Upper lobe of right lung (tissue), 1 donor: ENCODE results near the gene CAPN10. TPM values are rescaled to one million over a fixed set of nuclear protein-coding genes. Genes with fewer than 3 reads are reported as not detected.

Source experiments
- ATAC-seq: fragments of 200-7000 bp; cut with Tn5 transposase; one replicate; pipeline ENCODE4 v1.9.1; 2020; ENCODE audit warnings: mild to moderate bottlenecking, moderate library complexity
- DNase-seq: peaks from one replicate; pipeline ENCODE4 v3.0.0-alpha.2; 2020
- H3K27ac ChIP-seq: fragments of 200-600 bp; one replicate; pipeline ENCODE4 v1.8.0; 2022
- H3K27me3 ChIP-seq: fragments of 200-600 bp; one replicate; pipeline ENCODE4 v1.8.0; 2022; ENCODE audit warnings: mild to moderate bottlenecking
- H3K36me3 ChIP-seq: fragments of 200-600 bp; one replicate; pipeline ENCODE4 v1.8.0; 2022
- H3K4me1 ChIP-seq: fragments of 200-600 bp; one replicate; pipeline ENCODE4 v1.8.0; 2022
- H3K4me3 ChIP-seq: fragments of 200-600 bp; one replicate; pipeline ENCODE4 v1.8.0; 2022; ENCODE audit warnings: mild to moderate bottlenecking
- H3K9me3 ChIP-seq: fragments of 200-600 bp; one replicate; pipeline ENCODE4 v1.8.0; 2022
- intact Hi-C: fragments of 100-400 bp; cut with DNase I; formaldehyde crosslinking; loops from one replicate; pipeline ENCODE4 v1.11.0; 2022
- total RNA-seq: library from RNA; stranded (reverse); fragmentation: NEBNext Ultra II Directional; extraction: Animal tissue kit (Norgen Biotek cat#: 25700); gene quantifications from one replicate; pipeline ENCODE4 v1.2.1, GENCODE V29; 2021
- TF ChIP-seq, protein P1 (sequence below): fragments of 200-600 bp; IDR thresholded peaks from one replicate; pipeline ENCODE4 v1.8.0; 2022; ENCODE audit warnings: antibody characterized with exemption
- donor health status: DM: no; HTN: yes; CAD: no; lungs with severe emphysema.

The CAPN10 gene
- total RNA-seq, 1 donor from 2014 or later = 31.8 TPM

DNA sequence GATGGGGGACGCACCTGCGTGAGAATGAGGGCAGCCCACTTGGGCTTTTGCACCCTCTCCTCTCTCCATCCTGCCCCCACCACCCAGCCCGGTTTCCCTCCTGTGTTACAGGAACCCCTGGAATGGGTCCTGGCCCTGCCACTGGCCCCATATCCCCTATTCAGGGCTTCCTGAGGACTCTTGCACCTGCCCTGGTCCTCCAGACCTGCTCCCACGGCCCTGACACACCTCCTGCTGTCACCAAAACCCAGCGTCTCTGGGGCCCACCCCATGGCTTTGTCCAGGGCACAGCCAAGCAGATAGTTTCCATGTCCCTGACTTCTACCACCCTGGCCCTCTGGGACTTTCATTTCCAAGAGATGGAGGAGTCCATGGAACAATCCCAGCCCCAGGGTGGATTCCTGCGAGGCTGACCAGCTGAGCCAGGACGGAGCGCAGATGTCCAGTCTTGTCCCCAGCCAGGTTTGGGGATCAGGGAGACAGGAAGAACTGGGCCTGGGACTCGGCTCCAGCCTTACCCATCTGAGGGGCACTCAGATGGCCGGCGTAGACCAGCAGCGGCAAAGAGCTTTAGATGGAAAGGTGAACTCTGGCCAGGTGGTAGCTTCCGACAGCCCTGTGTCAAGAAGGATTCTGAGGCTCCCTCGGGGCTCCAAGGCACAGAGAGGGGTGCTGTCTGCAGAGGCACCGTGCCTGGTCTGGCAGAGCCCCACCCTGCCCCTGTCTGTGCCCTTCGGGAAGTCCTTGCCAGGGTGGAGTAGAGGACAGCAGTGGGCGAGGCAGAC lies 50.8 kb downstream of the CAPN10 start:
- H3K4me3 ChIP-seq = no peak overlapping the region
- DNase-seq = peak; percentile 54
- ATAC-seq = no peak
- intact Hi-C loops = no loop called here
- H3K27me3 ChIP-seq = no peaks in the 10 kb centered on the region
- TF ChIP-seq, protein P1, sequence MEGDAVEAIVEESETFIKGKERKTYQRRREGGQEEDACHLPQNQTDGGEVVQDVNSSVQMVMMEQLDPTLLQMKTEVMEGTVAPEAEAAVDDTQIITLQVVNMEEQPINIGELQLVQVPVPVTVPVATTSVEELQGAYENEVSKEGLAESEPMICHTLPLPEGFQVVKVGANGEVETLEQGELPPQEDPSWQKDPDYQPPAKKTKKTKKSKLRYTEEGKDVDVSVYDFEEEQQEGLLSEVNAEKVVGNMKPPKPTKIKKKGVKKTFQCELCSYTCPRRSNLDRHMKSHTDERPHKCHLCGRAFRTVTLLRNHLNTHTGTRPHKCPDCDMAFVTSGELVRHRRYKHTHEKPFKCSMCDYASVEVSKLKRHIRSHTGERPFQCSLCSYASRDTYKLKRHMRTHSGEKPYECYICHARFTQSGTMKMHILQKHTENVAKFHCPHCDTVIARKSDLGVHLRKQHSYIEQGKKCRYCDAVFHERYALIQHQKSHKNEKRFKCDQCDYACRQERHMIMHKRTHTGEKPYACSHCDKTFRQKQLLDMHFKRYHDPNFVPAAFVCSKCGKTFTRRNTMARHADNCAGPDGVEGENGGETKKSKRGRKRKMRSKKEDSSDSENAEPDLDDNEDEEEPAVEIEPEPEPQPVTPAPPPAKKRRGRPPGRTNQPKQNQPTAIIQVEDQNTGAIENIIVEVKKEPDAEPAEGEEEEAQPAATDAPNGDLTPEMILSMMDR = no peak
- no peaks in the 10 kb centered on the region for H3K36me3 ChIP-seq
- no peaks in the 10 kb centered on the region for H3K9me3 ChIP-seq
- no peak overlapping the region for H3K27ac ChIP-seq
- H3K4me1 ChIP-seq = no peaks in the 10 kb centered on the region

DNA sequence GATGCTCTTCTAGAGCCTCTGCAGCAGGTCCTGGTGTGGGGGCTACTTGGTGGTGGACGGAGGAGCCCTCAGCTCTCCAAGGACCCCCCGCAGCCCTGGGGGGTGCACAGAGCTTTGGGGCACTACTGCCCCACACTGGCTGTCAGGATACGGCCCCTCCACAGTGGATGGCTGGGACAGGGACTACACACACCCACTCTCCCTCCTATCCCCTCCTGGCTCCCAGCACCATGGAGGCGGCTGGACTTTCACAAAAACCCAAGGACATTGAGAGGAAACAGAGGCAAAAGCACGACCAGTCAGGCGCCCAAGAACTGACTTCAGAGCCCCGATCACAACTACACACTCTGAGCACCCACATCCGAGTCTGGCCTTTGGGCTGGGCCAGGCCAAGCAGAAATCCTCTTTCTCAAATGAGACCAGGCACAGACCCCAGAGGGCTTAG lies 51.4 kb downstream of the CAPN10 start:
- Histone ChIP-seq H3K9me3 (no peaks in the 10 kb centered on the region), H3K4me1 (no peaks in the 10 kb centered on the region), H3K4me3 (no peak overlapping the region), H3K27ac (no peak overlapping the region), H3K27me3 (no peaks in the 10 kb centered on the region), H3K36me3 (no peaks in the 10 kb centered on the region)
- TF ChIP-seq, protein P1 = no peak
- DNase-seq (no peak), ATAC-seq (no peak)
- intact Hi-C loops = no loop called here

DNA sequence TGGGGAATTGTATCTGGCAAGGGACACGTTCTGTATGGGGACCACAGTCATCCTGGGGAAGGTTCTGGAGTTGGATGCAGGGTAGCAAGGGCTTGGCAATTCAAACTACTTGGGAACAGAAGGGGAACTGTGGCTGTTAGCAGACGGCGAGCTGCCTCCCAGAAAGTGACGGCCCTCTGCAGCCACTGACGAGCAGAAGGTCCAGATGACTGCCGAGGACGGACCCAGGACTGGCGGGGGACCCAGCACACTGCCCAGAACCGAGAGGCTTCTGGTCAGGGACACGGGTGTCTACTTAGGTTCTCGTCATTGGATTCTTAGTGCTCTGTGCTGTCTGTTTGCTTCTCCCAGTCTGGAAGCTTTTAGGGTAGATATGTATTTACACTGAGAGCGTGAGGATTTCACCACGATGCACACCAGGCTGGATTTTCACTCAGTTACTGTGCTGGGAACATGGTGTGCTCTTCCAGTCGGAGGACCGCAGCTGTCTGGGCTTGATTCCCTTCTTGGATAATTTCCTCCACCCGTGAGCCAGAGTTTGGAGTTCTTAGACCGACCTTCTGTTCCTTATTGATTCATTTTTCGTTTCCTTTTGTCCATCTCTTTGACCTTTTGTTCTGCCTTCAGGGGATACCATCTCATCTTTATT lies 52.1 kb downstream of the CAPN10 start:
- no peaks in the 10 kb centered on the region for H3K9me3 ChIP-seq
- DNase-seq (no peak), ATAC-seq (no peak)
- H3K4me1 ChIP-seq = no peaks in the 10 kb centered on the region
- H3K4me3 ChIP-seq = no peak overlapping the region
- no peak overlapping the region for H3K27ac ChIP-seq
- TF ChIP-seq, protein P1 = no peak
- H3K36me3 ChIP-seq = no peaks in the 10 kb centered on the region
- intact Hi-C loops = no loop called here
- H3K27me3 ChIP-seq = peaks cover 7% of the 10 kb centered on the region

DNA sequence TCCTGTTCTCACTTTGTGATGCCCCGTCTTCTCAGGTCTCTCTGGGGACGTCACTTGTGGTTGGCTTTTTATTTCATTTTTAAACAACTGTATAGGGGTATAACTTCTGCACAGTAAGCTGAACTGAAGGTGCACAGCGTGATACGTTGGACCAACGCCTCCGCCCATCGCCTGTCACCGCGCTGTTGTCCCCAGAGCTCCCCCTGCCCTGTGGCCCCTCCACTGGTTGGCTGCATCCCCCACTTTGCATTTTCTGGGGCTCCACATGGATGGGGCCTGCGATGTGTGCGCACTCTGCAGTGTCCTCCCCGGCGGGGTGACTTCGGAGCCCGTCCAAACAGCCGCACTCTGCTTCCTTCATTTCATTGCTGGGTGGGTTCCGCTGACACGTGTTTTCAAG lies 53.0 kb downstream of the CAPN10 start:
- Histone ChIP-seq H3K9me3 (no peaks in the 10 kb centered on the region), H3K4me1 (no peaks in the 10 kb centered on the region), H3K4me3 (no peak overlapping the region), H3K27ac (no peak overlapping the region), H3K36me3 (no peaks in the 10 kb centered on the region), H3K27me3 (peaks cover 7% of the 10 kb centered on the region)
- intact Hi-C loops = no loop called here
- TF ChIP-seq, protein P1 = no peak
- no peak for ATAC-seq
- peak; percentile 43 for DNase-seq

DNA sequence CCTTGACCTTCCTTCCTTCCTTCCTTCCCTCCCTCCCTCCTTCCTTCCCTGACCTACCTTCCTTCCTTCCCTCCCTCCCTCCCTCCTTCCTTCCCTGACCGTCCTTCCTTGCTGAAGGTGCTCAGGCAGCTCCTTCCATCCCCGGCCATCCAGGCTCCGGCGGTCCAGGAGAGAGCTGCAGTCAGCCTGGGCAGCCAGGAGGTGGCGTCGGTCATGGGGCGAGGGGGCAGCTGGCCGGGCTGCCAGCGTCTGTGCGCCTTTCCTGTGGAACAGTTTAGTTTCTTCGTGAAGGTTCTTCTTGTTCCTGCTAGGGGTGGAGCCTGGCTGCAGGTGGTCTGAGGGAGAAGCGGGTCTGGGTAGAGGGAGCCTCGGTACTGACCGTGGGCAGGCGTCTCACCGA lies 54.4 kb downstream of the CAPN10 start:
- TF ChIP-seq, protein P1 = peak; percentile 31
- H3K36me3 ChIP-seq = no peaks in the 10 kb centered on the region
- no peaks in the 10 kb centered on the region for H3K9me3 ChIP-seq
- intact Hi-C loops = no loop called here
- H3K27ac ChIP-seq = no peak overlapping the region
- H3K27me3 ChIP-seq = peaks cover 18% of the 10 kb centered on the region
- ATAC-seq (peak; percentile 62), DNase-seq (peak; percentile 72)
- H3K4me3 ChIP-seq = no peak overlapping the region
- no peaks in the 10 kb centered on the region for H3K4me1 ChIP-seq
